GM18907 (cell line): ENCODE measurements around the gene CACNA1A.

Experiments used
- ATAC-seq: cut with Tn5 transposase; IDR thresholded peaks from one replicate; pipeline ENCODE4 v1.9.1; 2021; ENCODE audit warnings: mild to moderate bottlenecking, moderate library complexity; ENCODE audit not compliant: unreplicated experiment

CACNA1A gene

GRCh38 chr19:13314761-13315160 lies 191.5 kb downstream of the CACNA1A start:
- no peak for ATAC-seq

DNA sequence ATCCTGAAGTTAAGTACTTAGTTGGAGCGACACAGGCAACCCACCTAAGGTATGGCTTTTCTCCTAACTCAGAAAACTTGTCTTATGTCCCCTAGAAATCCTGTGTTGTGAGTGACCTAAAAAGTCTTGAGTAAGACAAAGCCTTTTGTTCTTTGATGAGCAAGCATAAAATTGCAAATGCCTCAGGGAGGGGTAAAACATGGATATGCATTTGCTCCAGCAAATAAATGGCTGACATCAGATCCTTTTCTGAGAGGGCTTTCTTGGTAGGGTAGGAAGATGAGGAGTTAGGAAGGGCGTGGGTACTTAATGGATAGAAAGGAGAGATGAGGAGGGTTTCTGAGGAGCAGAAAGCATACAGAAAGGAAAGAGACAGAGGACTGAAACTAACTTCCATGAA lies 192.4 kb downstream of the CACNA1A start:
- no peak for ATAC-seq

DNA sequence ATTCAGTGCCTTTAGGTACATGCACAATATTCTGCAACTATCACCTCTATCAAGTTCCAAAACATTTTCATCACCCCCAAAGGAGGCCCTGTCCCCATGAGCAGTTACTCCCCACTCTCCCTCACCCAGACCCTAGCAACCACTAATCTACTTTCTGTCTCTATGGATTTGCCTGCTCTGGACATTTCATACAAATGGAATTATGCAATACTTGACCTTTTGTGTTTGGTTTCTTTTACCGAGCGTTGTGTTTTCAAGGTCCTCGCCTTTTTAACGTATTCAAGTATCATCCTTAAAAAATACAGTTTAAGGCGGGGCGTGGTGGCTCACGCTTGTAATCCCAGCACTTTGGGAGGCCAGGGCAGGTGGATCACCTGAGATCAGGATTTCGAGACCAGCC lies 196.4 kb downstream of the CACNA1A start:
- ATAC-seq: no peak

DNA sequence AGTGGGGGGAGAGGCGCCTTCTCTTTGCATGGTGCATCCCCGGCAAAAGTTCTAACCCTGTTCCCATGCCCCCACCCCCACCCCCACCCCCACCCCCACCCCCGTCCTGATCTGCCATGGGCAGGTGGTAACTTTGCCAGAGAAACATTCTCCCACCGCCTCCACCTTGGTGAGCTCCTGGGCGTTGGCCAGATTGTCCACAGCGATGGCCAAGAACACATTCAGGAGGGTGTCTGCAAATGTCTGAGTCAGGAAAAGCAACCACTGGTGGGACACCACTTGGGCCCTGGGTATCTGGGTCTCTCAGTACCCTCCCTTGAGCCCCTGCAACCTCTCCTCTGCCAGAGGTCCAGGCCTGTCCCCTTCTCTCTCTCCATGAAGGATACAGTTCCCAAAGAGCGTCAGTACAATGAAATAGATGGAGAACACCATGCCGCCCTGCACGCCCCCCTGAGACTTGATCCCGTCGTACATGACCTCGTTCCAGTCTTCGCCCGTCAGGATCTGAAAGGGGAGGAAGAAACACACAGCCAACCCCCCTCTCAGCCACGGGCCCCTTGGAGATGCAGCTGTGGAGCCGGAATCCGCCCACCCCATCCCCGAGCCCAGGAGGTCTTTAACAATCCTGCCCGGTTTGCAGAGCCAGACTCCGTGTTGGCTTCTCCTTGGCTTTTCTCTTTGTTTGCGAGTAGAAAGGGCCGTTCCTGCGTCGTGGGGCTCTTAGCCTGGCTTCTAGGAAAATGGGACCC lies 202.7 kb downstream of the CACNA1A start:
- no peak for ATAC-seq

GRCh38 chr19:13302526-13303270 lies 203.6 kb downstream of the CACNA1A start:
- ATAC-seq: no peak

- ATAC-seq: no peak
Measured at GRCh38 chr19:13301627-13302334, 204.5 kb downstream of the CACNA1A start.

DNA sequence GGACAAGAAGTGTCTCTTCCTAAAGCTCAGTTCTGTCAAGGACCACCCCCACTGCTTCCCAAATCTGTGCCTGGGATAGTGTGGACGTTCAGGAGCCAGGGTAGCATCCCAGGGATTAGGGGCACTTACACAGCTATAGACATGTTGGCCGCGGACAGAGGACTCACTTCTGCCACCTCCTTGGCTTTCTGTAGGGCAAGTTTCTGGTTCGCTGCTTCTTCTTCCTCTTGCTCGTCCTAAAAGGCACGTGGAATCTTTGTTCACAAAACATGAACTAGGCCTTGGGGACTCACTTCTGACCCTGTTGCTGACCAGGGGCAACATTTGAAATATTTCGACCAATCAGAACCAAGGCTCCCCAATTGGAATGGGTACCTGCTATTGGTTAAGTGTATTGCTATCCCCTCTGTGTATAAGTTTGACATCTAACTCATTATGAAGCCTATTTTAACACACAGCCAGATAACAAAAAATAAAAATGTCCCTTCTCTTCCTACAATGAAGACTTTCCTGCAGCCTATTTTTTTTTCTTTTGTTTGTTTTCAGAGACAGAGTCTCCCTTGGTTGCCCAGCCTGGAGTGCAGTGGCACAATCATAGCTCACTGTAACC lies 205.8 kb downstream of the CACNA1A start:
- ATAC-seq: no peak

DNA sequence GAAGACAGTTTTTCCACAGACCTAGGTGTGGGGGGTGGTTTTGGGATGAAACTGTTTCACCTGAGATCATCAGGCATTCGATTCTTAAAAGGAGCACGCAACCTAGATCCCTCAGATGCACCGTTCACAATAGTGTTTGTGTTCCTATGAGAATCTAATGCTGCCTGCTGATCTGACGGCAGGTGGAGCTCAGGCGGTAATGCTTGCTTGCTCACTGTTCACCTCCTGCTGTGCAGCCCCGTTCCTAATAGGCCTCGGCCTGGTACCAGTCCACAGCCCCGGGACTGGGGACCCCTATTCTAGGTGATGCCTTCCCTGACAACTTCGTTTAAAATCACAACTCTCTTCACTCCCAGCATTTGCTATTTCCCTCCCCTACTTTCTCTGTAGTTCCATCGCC lies 206.4 kb downstream of the CACNA1A start:
- ATAC-seq: no peak

DNA sequence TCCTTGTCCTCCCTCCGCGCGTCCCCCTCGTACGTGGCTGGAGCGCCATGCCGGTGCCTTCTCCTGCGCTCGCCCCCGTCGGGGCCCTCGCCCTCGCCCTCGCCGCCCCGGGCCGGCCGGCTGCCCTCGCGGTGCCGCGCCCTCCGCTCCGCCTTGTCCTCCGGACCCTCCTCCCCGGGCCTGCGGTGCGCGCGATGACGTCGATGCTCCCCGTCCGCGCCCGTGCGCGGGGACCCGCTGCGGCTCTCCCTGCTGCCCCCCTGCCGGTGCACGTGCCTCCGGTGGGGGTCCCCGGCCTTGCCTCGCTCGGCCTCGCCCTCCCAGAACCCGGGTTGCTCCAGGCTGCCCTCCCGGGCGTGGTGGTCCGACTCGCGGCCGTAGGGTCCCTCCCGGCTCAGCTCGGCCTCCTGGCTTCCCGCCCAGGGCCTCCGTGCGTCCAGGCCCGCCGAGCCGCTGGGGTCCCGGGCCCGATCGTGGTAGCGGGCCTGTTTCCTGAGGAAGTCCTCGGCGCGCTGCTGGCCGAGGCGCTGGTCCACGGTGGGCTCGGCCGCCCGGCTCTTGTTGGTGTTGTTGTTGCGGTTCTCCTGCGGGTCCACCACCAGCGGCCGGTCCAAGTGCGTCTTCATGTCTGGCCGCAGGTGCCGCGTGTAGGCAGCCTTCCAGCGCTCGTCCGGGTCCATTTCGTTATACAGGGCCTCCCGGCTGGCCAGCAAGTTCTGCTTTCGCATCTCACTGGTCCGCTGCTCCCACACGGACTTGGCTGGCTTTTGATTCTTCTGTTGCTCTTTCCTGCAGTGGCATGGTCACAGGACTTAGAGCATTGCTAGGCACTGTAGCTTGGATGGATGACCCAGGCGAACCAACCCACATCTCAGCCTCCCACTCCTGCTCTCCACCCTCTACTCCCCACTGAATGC lies 207.5 kb downstream of the CACNA1A start:
- ATAC-seq: no peak

GRCh38 chr19:13297023-13297422 lies 209.3 kb downstream of the CACNA1A start:
- ATAC-seq: no peak

DNA sequence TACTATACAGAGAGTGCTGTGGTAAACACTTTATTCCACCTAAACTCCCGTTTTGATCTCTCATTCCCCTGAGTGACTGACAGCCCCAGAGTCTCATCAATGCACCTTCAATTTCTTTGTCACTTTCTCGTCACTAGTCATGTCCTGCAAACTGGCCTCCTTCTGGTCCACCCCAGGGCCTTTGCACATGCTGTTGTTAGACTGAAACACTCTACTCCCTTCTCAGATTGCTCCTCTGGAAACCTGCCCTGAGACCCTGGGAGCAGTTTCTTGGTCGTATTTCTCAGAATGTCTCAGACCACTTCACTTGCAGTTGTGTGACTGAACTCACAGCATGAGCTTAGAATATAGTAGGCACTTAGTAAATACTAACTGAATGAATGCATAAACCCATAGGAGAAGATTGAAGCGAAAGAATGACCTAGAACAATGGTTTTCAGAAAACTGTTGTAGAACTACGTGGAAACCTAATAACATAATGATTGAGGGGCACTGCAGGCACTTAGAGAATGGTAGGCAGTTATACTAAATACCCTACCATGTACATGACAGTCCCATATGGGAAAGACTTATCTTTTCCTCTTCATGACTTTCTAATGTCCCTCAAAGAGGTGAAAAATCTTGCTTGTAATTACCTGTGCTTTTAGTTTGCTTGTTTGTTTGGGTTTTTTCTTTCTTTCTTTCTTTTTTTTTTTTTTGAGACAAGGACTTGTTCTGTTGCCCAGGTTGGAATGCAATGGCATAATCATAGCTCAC lies 211.3 kb downstream of the CACNA1A start:
- ATAC-seq: no peak

DNA sequence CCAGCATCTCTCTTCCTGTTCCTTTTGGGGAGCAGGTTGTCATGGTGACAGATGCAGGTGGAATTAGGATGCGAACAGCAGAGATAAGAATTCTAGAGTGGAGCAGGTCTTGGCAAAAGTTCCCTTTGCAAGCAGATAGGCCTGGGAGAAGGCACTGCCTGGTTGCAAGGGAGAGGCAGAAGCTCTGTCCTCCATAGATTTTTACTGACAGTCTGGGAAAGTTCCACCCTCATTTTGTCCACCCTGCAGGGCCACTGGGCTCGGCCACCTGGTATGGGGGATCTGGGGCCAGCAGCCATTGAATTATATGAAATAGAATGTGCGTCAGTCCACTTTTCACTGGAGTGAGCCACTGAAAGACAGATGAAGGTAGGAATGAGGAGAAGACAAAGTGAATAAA lies 214.4 kb downstream of the CACNA1A start:
- ATAC-seq: no peak

GRCh38 chr19:13290741-13291140 lies 215.5 kb downstream of the CACNA1A start:
- no peak for ATAC-seq

DNA sequence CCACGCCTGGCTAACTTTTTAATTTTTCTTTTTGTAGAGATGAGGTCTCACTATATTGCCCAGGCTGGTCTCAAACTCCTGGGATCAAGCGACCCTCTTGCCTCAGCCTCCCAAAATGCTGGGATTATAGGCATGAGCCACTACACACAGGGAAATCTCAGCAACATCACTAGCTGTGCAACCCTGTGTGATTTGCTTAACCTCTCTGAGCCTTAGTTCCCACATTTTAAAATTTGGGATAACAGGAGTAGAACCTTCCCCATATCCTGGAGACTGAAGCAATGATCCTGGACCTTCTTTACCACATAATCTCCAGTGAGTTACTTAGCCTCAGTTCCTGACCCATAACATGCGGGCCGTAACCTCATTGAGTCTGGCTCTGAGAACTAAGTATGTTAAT lies 217.0 kb downstream of the CACNA1A start:
- ATAC-seq: no peak

- no peak for ATAC-seq
Measured at GRCh38 chr19:13286195-13286985, 219.9 kb downstream of the CACNA1A start.

DNA sequence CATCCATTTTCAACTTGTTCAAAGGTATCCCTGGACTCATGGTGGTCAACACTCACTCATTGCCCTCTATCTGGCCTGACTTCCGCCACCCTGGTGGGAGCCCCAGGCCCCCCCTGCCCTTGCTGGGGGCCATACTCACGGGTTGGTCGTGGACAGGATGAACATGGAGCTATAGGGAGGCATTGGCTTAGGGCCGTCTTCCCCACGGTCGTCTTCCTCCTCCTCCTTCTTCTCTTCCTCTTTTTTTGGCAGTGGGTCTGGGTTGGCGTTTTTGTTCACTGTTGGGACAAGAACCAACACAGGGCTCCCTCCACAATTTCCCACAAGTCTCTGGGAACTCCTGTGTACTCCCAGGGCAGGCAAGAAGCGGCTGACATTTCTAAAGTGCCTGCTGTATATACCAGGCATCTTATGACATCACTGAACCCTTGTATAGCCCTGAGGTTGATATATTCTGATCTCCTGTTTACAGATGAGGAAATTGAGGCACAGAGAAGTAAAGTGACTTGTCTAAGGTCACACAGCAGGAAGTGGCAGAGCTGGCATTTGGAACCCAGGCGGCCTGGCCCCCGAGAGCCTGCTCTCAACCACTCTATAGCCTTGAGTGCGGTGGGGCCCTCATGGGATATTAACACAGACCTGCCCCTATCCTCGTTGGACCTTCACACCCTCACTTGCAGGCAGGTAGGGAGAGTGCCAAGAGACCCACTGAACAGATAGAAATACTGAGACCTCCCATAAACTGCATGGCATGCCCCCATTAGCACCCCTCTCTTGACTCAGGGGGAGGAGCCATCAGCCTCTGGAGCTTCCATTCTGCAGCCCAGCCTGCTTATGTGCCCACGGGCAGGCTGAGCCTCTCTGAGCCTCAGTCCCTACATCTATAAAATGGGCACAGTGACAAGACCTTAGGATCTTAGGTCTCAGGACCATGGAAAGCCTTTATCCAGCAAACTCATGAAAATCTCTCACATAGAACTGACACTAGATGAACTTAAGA lies 221.1 kb downstream of the CACNA1A start:
- no peak for ATAC-seq

DNA sequence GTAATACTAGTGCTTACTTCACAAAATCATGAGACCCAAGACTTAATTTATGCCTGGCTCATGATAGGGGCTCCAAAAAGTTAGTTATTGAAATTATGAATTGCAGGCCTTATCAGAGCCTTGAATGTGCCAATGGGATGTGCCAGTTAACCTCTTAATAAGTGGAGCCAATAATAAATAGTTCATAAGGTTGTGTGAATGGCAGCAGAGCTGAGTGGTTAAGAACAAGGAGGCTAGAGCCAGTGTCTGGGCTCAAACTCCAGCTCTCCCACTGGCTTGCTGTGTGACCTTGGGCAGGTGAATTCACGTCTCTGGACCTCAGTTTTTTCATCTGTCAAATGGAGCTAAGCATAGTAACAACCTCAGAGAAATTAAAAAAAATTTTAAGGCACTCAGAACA lies 222.4 kb downstream of the CACNA1A start:
- no peak for ATAC-seq
